ENCODE measurements around the gene AIG1. TPM values are rescaled to one million over a fixed set of nuclear protein-coding genes. Genes with fewer than 3 reads are reported as not detected.
"Not testable (repeated sequence)": the region's sequence is repeated elsewhere in the genome, so short reads cannot be mapped to it uniquely, and the experiment has no call there.

AIG1 gene
- total RNA-seq, 3 donors from 2014 or later (not counting 1 experiment from before 2014, with no cell fraction given), result 5.6 to 8.9 (median 6.2) TPM

- 90% methylated on average over 5 of the region's 5 CpGs for WGBS (ENCODE audit: insufficient coverage)
- TF ChIP-seq CTCF (IDR thresholded peaks at IDR 0.05), result no peak
- DNase-seq, result no peak
- H3K27me3 ChIP-seq (ENCODE audit: control insufficient read depth, insufficient read depth, low read length), result no peaks in the 10 kb centered on the region
- Mint-ChIP-seq H3K27ac (no peak overlapping the region), H3K4me3 (no peak overlapping the region), H3K9me3 (no peaks in the 10 kb centered on the region), H3K4me1 (no peaks in the 10 kb centered on the region), H3K36me3 (no peaks in the 10 kb centered on the region), H3K27me3 (ENCODE audit: low read depth in 2 of 2) (peaks cover 11 to 16% of the 10 kb centered on the region in 2 donors)
- H3K36me3 ChIP-seq (ENCODE audit: control insufficient read depth, insufficient read depth, low read length), result no peaks in the 10 kb centered on the region
- H3K9me3 ChIP-seq (ENCODE audit: control insufficient read depth, insufficient read depth, low read length), result no peaks in the 10 kb centered on the region
- H3K4me1 ChIP-seq (ENCODE audit: control insufficient read depth, insufficient read depth, low read length), result no peaks in the 10 kb centered on the region
- H3K27ac ChIP-seq (ENCODE audit: low read length), result no peak overlapping the region
- no peak for ATAC-seq
- H3K4me3 ChIP-seq (ENCODE audit: low read length), result no peak overlapping the region
- intact Hi-C loops (cut with micrococcal nuclease), result no loop called here
Measured at GRCh38 chr6:143018955-143019354, 41.7 kb upstream of the AIG1 start.

- H3K36me3 Mint-ChIP-seq; H3K4me1 Mint-ChIP-seq; H3K4me1 ChIP-seq (ENCODE audit: control insufficient read depth, insufficient read depth, low read length); H3K9me3 Mint-ChIP-seq; H3K9me3 ChIP-seq (ENCODE audit: control insufficient read depth, insufficient read depth, low read length); H3K27ac Mint-ChIP-seq; H3K27ac ChIP-seq (ENCODE audit: low read length); ATAC-seq; DNase-seq; H3K27me3 ChIP-seq (ENCODE audit: control insufficient read depth, insufficient read depth, low read length); intact Hi-C loops (cut with micrococcal nuclease); H3K4me3 ChIP-seq (ENCODE audit: low read length); H3K36me3 ChIP-seq (ENCODE audit: control insufficient read depth, insufficient read depth, low read length); H3K4me3 Mint-ChIP-seq: not testable (repeated sequence)
- H3K27me3 Mint-ChIP-seq (ENCODE audit: low read depth in 2 of 2), result peaks cover 11 to 16% of the 10 kb centered on the region in 2 donors
- no CpG with 5 or more reads among the region's 2 CpGs for WGBS (ENCODE audit: insufficient coverage)
Measured at GRCh38 chr6:143020862-143021261, 39.8 kb upstream of the AIG1 start.

DNA sequence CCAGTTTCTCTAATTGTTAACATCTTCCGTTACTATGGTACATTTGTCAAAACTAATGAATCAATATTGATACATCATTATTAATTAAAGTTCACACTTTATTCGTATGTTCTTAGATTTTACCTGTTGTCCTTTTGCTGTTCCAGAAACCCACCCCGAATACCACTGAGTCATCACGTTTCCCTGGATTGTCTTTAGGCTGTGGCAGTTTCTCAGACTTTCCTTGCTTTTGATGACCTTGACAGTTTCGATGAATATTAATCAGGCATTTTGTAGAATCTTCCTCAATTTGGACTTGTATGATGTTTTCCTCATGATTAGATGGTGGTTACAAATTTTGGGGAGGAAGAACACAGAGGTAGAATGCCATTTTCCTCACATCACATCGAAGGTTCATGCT lies 39.1 kb upstream of the AIG1 start:
- Histone ChIP-seq H3K4me1 (ENCODE audit: control insufficient read depth, insufficient read depth, low read length) (no peaks in the 10 kb centered on the region), H3K9me3 (ENCODE audit: control insufficient read depth, insufficient read depth, low read length) (no peaks in the 10 kb centered on the region), H3K27ac (ENCODE audit: low read length) (no peak overlapping the region), H3K27me3 (ENCODE audit: control insufficient read depth, insufficient read depth, low read length) (no peaks in the 10 kb centered on the region), H3K4me3 (ENCODE audit: low read length) (no peak overlapping the region), H3K36me3 (ENCODE audit: control insufficient read depth, insufficient read depth, low read length) (no peaks in the 10 kb centered on the region)
- no peak overlapping the region for H3K4me3 Mint-ChIP-seq
- H3K9me3 Mint-ChIP-seq, result no peaks in the 10 kb centered on the region
- intact Hi-C loops (cut with micrococcal nuclease), result no loop called here
- TF ChIP-seq CTCF (IDR thresholded peaks at IDR 0.05), result no peak
- no peak overlapping the region for H3K27ac Mint-ChIP-seq
- ATAC-seq (no peak), DNase-seq (no peak)
- peaks cover 9 to 16% of the 10 kb centered on the region in 2 donors for H3K27me3 Mint-ChIP-seq (ENCODE audit: low read depth in 2 of 2)
- H3K36me3 Mint-ChIP-seq, result no peaks in the 10 kb centered on the region
- no peaks in the 10 kb centered on the region for H3K4me1 Mint-ChIP-seq
- 96% methylated on average over 6 of the region's 6 CpGs for WGBS (ENCODE audit: insufficient coverage)

DNA sequence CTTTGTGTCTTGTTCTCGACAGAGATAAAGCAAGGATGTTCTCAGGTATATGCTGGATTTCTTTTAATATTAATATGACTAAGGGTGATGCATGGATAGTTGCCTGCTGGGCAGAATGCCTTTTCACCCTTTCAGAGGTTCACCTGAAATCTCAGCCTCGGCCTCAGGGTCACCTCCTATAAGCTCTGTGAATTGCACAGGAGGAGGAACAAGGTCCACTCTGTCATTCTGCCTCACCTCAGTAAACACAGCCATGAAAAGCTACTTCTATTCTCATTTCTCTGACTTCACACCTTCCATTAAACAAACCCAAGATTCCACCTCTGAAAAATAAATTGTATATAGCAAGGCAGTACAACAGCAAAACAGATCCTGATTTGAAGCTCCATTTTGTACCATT lies 38.1 kb upstream of the AIG1 start:
- no peaks in the 10 kb centered on the region for H3K27me3 ChIP-seq (ENCODE audit: control insufficient read depth, insufficient read depth, low read length)
- Mint-ChIP-seq H3K9me3 (no peaks in the 10 kb centered on the region), H3K27ac (no peak overlapping the region), H3K4me1 (no peaks in the 10 kb centered on the region), H3K4me3 (no peak overlapping the region), H3K36me3 (no peaks in the 10 kb centered on the region), H3K27me3 (ENCODE audit: low read depth in 2 of 2) (peaks cover 9 to 16% of the 10 kb centered on the region in 2 donors)
- no peaks in the 10 kb centered on the region for H3K9me3 ChIP-seq (ENCODE audit: control insufficient read depth, insufficient read depth, low read length)
- H3K4me1 ChIP-seq (ENCODE audit: control insufficient read depth, insufficient read depth, low read length), result no peaks in the 10 kb centered on the region
- intact Hi-C loops (cut with micrococcal nuclease), result no loop called here
- no peak overlapping the region for H3K4me3 ChIP-seq (ENCODE audit: low read length)
- H3K36me3 ChIP-seq (ENCODE audit: control insufficient read depth, insufficient read depth, low read length), result no peaks in the 10 kb centered on the region
- TF ChIP-seq CTCF (IDR thresholded peaks at IDR 0.05), result no peak
- 92% methylated on average over 2 of the region's 2 CpGs for WGBS (ENCODE audit: insufficient coverage)
- ATAC-seq (no peak), DNase-seq (no peak)
- H3K27ac ChIP-seq (ENCODE audit: low read length), result no peak overlapping the region
